ENCODE data around the gene MOCS3. TPM values are rescaled to one million over a fixed set of nuclear protein-coding genes. Genes with fewer than 3 reads are reported as not detected.

MOCS3 gene
- total RNA-seq, 1 experiment from 2014 or later = 6.4 TPM

DNA sequence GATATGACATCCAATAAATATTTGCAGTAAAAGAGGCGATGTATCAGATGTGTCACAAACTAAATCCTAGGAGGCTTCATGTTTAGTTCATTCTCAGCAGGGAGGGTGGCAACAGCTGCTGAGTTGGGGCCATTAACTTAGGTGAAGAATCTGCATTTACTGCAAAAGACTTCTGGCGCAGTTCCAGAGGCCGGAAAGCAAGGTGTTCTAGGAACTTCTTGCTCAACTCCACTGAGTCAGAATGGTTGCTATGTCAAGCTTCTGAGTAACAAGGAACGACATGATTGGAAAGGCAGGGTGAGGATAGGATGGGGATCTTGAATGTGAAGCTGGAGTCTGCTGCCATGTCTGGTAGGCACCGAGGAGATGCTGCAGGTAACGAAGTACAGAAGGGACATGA is 39.1 kb upstream of the MOCS3 start:
- no peak overlapping the region for H2AFZ ChIP-seq (ENCODE audit: low read depth, low read length, poor library complexity, severe bottlenecking)

DNA sequence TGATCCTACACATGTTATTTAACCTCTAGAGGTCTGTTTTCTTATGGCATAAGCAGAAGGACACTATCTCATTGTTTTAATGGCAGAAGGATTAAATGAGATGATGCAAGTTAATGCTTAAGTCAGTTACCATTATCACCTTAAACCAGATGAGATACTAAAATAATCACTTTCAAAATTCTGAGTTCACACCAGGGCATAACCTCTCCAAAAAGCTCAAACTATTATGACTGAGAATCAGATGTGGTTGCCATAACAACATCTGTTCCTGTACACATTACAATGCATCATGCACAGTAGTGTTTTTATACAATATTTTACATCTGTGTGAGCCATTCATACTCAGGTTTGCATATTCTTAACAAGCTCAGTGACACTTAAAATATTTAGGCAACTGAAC is 37.6 kb upstream of the MOCS3 start:
- ChIA-PET POLR2A (no interaction called here), CTCF (interaction anchor here (0.8 to 1.1 kb wide), 2 partner anchors 8 kb away, joined by 5 to 7 read pairs; no protein-coding TSS in a partner anchor), RAD21 (ENCODE audit: low non-redundant PET in 1 of 2, low total read pairs in 2 of 2, uncharacterized antibody in 2 of 2, unreplicated experiment in 2 of 2) (no interaction called here)
- H4K20me1 ChIP-seq (ENCODE audit: insufficient read depth) = peaks cover 70% of the 10 kb centered on the region; the same call in 1 of the 2 replicates
- DNase-seq (ENCODE audit: low read depth, low spot score) = no peak
- intact Hi-C loops (cut with micrococcal nuclease) = no loop called here
- H3K4me2 ChIP-seq (ENCODE audit: low read length) = no peak overlapping the region
- H3K79me2 ChIP-seq (ENCODE audit: insufficient read depth, low read length) = peaks cover 100% of the 10 kb centered on the region
- H3K27ac ChIP-seq (ENCODE audit: low read depth, low read length) = no peak overlapping the region
- H3K9me2 ChIP-seq (ENCODE audit: insufficient read depth) = no peaks in the 10 kb centered on the region
- no peak overlapping the region for H2AFZ ChIP-seq (ENCODE audit: low read depth, low read length, poor library complexity, severe bottlenecking)
- peaks cover 18 to 31% of the 10 kb centered on the region in 2 experiments; a peak in 3 of 4 replicates for H3K36me3 ChIP-seq (ENCODE audit: control insufficient read depth in 1 of 2, insufficient read depth in 2 of 2, low read length in 2 of 2)
- H3K9ac ChIP-seq (ENCODE audit: low read length) = no peak overlapping the region
- no peak overlapping the region for H3K4me3 ChIP-seq (replicated peaks in 1 of 2; ENCODE audit: low read depth in 1 of 2, low read length in 2 of 2)
- no peaks in the 10 kb centered on the region for H3K27me3 ChIP-seq (ENCODE audit: insufficient read depth, low read length)
- no peaks in the 10 kb centered on the region for H3K9me3 ChIP-seq (ENCODE audit: control insufficient read depth in 1 of 2, insufficient read depth in 1 of 2, low read depth in 1 of 2, low read length in 2 of 2)
- BruUV-seq (replicated peaks) = no TSS peak
- no peak for ATAC-seq
- peaks cover 0 to 5% of the 10 kb centered on the region in 2 experiments; a peak in 1 of 4 replicates for H3K4me1 ChIP-seq (ENCODE audit: control insufficient read depth in 1 of 2, insufficient read depth in 2 of 2, low read length in 2 of 2)
- TF ChIP-seq ZNF274 (IDR thresholded peaks at IDR 0.05; ENCODE audit: low read depth, low read length) = no peak
- TF ChIP-seq FOSL1 (IDR thresholded peaks at IDR 0.05; ENCODE audit: low read depth) = no peak
- no peak for TF ChIP-seq SRF (IDR thresholded peaks at IDR 0.05; ENCODE audit: low read depth)
- no peak for TF ChIP-seq ELF1 (IDR thresholded peaks at IDR 0.05; ENCODE audit: borderline replicate concordance, low read depth)
- no peak for TF ChIP-seq SP1 (IDR thresholded peaks at IDR 0.05; ENCODE audit: low read depth)
- TF ChIP-seq, protein P1, sequence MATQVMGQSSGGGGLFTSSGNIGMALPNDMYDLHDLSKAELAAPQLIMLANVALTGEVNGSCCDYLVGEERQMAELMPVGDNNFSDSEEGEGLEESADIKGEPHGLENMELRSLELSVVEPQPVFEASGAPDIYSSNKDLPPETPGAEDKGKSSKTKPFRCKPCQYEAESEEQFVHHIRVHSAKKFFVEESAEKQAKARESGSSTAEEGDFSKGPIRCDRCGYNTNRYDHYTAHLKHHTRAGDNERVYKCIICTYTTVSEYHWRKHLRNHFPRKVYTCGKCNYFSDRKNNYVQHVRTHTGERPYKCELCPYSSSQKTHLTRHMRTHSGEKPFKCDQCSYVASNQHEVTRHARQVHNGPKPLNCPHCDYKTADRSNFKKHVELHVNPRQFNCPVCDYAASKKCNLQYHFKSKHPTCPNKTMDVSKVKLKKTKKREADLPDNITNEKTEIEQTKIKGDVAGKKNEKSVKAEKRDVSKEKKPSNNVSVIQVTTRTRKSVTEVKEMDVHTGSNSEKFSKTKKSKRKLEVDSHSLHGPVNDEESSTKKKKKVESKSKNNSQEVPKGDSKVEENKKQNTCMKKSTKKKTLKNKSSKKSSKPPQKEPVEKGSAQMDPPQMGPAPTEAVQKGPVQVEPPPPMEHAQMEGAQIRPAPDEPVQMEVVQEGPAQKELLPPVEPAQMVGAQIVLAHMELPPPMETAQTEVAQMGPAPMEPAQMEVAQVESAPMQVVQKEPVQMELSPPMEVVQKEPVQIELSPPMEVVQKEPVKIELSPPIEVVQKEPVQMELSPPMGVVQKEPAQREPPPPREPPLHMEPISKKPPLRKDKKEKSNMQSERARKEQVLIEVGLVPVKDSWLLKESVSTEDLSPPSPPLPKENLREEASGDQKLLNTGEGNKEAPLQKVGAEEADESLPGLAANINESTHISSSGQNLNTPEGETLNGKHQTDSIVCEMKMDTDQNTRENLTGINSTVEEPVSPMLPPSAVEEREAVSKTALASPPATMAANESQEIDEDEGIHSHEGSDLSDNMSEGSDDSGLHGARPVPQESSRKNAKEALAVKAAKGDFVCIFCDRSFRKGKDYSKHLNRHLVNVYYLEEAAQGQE (IDR thresholded peaks at IDR 0.05; ENCODE audit: low read depth) = no peak
- no peak for TF ChIP-seq POLR2AphosphoS5 (IDR thresholded peaks at IDR 0.05; ENCODE audit: low read depth, low read length)
- TF ChIP-seq YY1 (IDR thresholded peaks at IDR 0.05; ENCODE audit: extremely low read depth, insufficient replicate concordance, low read depth, low read length) = no peak
- TF ChIP-seq POLR2A (IDR thresholded peaks at IDR 0.05; ENCODE audit: borderline replicate concordance, extremely low read depth, insufficient read depth, insufficient read length) = no peak
- TF ChIP-seq TCF7L2 (IDR thresholded peaks at IDR 0.05; ENCODE audit: borderline replicate concordance, extremely low read depth, insufficient read depth, insufficient read length) = no peak
- TF ChIP-seq, protein P2, sequence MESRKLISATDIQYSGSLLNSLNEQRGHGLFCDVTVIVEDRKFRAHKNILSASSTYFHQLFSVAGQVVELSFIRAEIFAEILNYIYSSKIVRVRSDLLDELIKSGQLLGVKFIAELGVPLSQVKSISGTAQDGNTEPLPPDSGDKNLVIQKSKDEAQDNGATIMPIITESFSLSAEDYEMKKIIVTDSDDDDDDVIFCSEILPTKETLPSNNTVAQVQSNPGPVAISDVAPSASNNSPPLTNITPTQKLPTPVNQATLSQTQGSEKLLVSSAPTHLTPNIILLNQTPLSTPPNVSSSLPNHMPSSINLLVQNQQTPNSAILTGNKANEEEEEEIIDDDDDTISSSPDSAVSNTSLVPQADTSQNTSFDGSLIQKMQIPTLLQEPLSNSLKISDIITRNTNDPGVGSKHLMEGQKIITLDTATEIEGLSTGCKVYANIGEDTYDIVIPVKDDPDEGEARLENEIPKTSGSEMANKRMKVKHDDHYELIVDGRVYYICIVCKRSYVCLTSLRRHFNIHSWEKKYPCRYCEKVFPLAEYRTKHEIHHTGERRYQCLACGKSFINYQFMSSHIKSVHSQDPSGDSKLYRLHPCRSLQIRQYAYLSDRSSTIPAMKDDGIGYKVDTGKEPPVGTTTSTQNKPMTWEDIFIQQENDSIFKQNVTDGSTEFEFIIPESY (IDR thresholded peaks at IDR 0.05; ENCODE audit: extremely low read depth, insufficient replicate concordance, low read length) = no peak
- TF ChIP-seq CEBPB (IDR thresholded peaks at IDR 0.05; ENCODE audit: low read depth) = no peak
- TF ChIP-seq, protein P3, sequence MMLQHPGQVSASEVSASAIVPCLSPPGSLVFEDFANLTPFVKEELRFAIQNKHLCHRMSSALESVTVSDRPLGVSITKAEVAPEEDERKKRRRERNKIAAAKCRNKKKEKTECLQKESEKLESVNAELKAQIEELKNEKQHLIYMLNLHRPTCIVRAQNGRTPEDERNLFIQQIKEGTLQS (IDR thresholded peaks at IDR 0.05) = no peak
- no peak for TF ChIP-seq ZFX (IDR thresholded peaks at IDR 0.05)

More for the DNA sequence above, 39.1 kb upstream of the MOCS3 start:
- peaks cover 0 to 7% of the 10 kb centered on the region in 2 experiments; a peak in 2 of 4 replicates for H3K4me1 ChIP-seq (ENCODE audit: control insufficient read depth in 1 of 2, insufficient read depth in 2 of 2, low read length in 2 of 2)
- H3K9me3 ChIP-seq (ENCODE audit: control insufficient read depth in 1 of 2, insufficient read depth in 1 of 2, low read depth in 1 of 2, low read length in 2 of 2) = no peaks in the 10 kb centered on the region
- peak; percentile 24; the same call in 1 of the 2 replicates for TF ChIP-seq CEBPB (IDR thresholded peaks at IDR 0.05; ENCODE audit: low read depth)
- no peak for TF ChIP-seq POLR2A (IDR thresholded peaks at IDR 0.05; ENCODE audit: borderline replicate concordance, extremely low read depth, insufficient read depth, insufficient read length)
- no peaks in the 10 kb centered on the region for H3K9me2 ChIP-seq (ENCODE audit: insufficient read depth)
- H3K36me3 ChIP-seq (ENCODE audit: control insufficient read depth in 1 of 2, insufficient read depth in 2 of 2, low read length in 2 of 2) = peaks cover 15 to 21% of the 10 kb centered on the region in 2 experiments; a peak in 3 of 4 replicates
- POLR2A ChIA-PET = no interaction called here
- H3K79me2 ChIP-seq (ENCODE audit: insufficient read depth, low read length) = peaks cover 100% of the 10 kb centered on the region
- H3K4me3 ChIP-seq (replicated peaks in 1 of 2; ENCODE audit: low read depth in 1 of 2, low read length in 2 of 2) = no peak overlapping the region
- H3K4me2 ChIP-seq (ENCODE audit: low read length) = no peak overlapping the region
- intact Hi-C loops (cut with micrococcal nuclease) = no loop called here
- no peak overlapping the region for H3K27ac ChIP-seq (ENCODE audit: low read depth, low read length)
- CTCF ChIA-PET = interaction anchor here (1.1 to 1.7 kb wide), 2 partner anchors 10 kb away, joined by 5 to 7 read pairs; no protein-coding TSS in a partner anchor
- no peak overlapping the region for H3K9ac ChIP-seq (ENCODE audit: low read length)
- RAD21 ChIA-PET (ENCODE audit: low non-redundant PET in 1 of 2, low total read pairs in 2 of 2, uncharacterized antibody in 2 of 2, unreplicated experiment in 2 of 2) = no interaction called here
- ATAC-seq (no peak), DNase-seq (ENCODE audit: low read depth, low spot score) (no peak)
- peaks cover 61% of the 10 kb centered on the region; the same call in 1 of the 2 replicates for H4K20me1 ChIP-seq (ENCODE audit: insufficient read depth)
- H3K27me3 ChIP-seq (ENCODE audit: insufficient read depth, low read length) = no peaks in the 10 kb centered on the region
- no TSS peak for BruUV-seq (replicated peaks)
